GM18511 (cell line): ENCODE measurements around the gene PDE4B.

ENCODE experiments used
- ATAC-seq: cut with Tn5 transposase; IDR thresholded peaks from one replicate; pipeline ENCODE4 v1.9.1; 2021; ENCODE audit warnings: mild to moderate bottlenecking, moderate library complexity; ENCODE audit not compliant: unreplicated experiment

Gene PDE4B

GRCh38 chr1:66226985-66227384 lies 434.3 kb downstream of the PDE4B start:
- no peak for ATAC-seq

- ATAC-seq, result no peak
Measured at GRCh38 chr1:66227966-66228365, 435.3 kb downstream of the PDE4B start.

- no peak for ATAC-seq
Measured at GRCh38 chr1:66231217-66231616, 438.5 kb downstream of the PDE4B start.

GRCh38 chr1:66231681-66232463 lies 439.2 kb downstream of the PDE4B start:
- no peak for ATAC-seq

GRCh38 chr1:66237042-66237441 lies 444.3 kb downstream of the PDE4B start:
- ATAC-seq, result no peak

GRCh38 chr1:66237722-66238479 lies 445.2 kb downstream of the PDE4B start:
- ATAC-seq, result no peak

GRCh38 chr1:66239834-66240233 lies 447.1 kb downstream of the PDE4B start:
- ATAC-seq, result no peak

GRCh38 chr1:66240491-66241484 lies 448.1 kb downstream of the PDE4B start:
- ATAC-seq, result no peak

GRCh38 chr1:66242646-66243547 lies 450.2 kb downstream of the PDE4B start:
- peak; percentile 68 for ATAC-seq

GRCh38 chr1:66243548-66244130 lies 450.9 kb downstream of the PDE4B start:
- peak; percentile 55 for ATAC-seq

GRCh38 chr1:66244429-66244828 lies 451.7 kb downstream of the PDE4B start:
- ATAC-seq, result no peak

- ATAC-seq, result no peak
Measured at GRCh38 chr1:66245691-66246090, 453.0 kb downstream of the PDE4B start.

GRCh38 chr1:66246351-66247269 lies 453.9 kb downstream of the PDE4B start:
- no peak for ATAC-seq

- ATAC-seq, result peak; percentile 73
Measured at GRCh38 chr1:66247415-66248208, 454.9 kb downstream of the PDE4B start.

GRCh38 chr1:66248257-66248656 lies 455.6 kb downstream of the PDE4B start:
- no peak for ATAC-seq

GRCh38 chr1:66248746-66249145 lies 456.1 kb downstream of the PDE4B start:
- ATAC-seq, result no peak

- ATAC-seq, result no peak
Measured at GRCh38 chr1:66250075-66250474, 457.4 kb downstream of the PDE4B start.

GRCh38 chr1:66250478-66250877 lies 457.8 kb downstream of the PDE4B start:
- ATAC-seq, result no peak
